GM19468 (cell line): Measurements from ENCODE around the gene KCNH2.

Experiments used
- ATAC-seq: cut with Tn5 transposase; IDR thresholded peaks from one replicate; pipeline ENCODE4 v1.9.1; 2021; ENCODE audit warnings: mild to moderate bottlenecking, moderate library complexity, moderate number of reproducible peaks; ENCODE audit not compliant: unreplicated experiment; ENCODE audit errors: extremely low read depth

Gene KCNH2

DNA sequence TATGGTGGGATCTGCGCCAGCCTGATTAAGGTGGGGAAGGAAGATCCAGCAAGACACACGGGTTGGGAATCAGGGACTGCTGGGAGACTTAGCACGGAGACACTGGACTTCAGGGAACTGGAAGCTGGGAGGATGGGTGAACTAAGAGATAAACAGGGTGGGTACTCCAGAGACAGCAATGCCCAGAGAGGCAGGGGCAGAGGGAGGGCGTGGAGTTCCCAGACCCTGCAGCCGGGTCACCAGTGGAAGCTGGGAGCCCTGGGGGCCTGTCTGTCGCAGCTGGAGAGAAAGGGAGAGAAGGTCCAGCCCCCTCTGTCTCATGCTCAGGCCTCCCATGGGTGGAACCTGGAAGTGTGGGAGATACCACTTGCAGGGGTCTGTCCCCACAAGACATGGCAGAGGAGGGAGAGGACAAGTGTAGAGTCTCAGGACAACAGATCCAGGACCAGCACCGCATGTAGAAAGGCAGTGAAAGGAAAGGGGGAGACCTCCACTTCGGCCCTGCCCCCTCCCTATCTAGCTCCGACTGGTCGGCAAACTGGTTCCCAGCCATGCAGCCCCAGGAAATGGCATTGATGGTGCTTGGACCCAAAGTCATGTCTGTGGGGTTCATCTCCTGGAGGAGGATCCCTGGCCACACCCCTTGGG is 81.4 kb downstream of the KCNH2 start:
- no peak for ATAC-seq

DNA sequence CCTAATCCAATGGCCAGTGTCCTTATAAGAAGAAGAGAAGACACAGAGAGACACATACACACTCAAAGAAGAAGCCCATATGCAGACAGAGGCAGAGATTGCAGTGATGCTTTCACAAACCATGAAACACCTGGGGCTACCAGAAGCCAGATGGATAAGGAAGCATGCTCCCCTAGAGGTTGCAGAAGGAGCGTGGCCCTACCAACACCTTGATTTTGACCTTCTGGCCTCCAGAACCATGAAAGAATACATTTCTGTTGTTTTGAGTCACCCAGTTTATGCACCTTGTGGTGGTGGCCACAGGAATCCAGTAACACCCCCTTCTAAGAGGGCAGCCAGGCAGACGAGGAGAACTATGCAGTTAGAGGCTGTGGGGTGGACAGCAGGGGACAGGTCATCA is 82.3 kb downstream of the KCNH2 start:
- ATAC-seq = no peak
